ENCODE measurements around the gene CDK6.
"Not testable (repeated sequence)": the region's sequence is repeated elsewhere in the genome, so short reads cannot be mapped to it uniquely, and the experiment has no call there.

Gene CDK6

DNA sequence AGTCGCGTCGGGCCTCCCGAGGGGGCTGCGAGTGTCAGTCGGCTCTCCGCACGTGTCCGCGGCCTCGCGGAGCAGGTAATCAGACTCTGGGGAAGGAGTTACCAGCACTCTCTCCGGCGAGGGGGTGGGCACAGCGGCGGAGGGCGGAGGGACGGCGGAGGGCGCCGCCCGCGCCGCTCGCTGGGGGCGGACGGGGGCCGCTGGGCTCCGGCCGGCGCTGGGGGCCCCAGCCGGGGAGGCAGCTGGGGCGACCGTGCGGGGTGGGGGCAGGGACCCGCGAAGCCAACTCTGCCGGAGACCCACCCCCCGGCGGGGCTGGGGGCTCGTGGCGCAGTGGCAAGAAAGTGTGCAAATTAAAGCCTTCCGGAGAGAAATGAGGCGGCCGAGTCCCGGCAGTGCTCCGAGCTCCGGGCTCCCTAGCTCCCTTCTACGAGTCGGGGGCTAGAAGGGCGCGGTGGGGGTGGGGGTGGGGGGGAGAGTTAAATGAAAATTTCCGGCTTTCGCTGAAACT is at the start of gene CDK6:
CDK6 (minus strand) TSS at position 85 of the 511 bp plus-strand sequence. CDS start 3,250 bp downstream, outside the sequence.
- no peak for DNase-seq (ENCODE audit: low read depth)

DNA sequence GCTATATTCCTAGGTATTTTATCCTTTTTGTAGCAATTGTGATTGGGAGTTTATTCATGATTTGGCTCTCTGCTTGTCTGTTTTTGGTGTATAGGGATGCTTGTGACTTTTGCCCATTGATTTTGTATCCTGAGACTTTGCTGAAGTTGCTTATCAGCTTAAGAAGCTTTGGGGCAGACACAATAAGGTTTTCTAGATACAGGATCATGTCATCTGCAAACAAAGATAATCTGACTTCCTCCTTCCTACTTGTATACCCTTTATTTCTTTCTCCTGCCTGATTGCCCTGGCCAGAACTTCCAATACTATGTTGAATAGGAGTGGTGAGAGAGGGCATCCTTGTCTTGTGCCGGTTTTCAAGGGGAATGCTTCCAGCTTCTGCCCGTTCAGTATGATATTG is 49.7 kb upstream of the CDK6 start:
- DNase-seq (ENCODE audit: low read depth): not testable (repeated sequence)

DNA sequence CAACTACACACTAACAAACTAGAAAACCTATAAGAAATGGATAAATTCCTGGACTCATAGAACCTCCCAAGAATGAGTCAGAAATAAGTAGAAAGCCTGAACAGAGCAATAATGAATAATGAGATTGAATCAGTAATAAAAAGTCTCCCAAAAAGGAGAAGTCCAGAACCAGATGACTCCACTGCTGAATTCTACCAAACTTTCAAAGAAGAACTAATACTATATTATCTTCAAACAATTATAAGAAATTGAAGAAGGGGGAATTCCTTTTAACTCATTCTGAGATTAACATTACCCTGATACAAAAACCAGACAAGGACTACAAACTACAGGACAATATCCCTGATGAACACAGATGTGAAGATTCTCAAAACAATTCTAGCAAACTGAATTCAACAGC is 47.8 kb upstream of the CDK6 start:
- DNase-seq (ENCODE audit: low read depth): no peak

- no peak for DNase-seq (ENCODE audit: low read depth)
Measured at GRCh38 chr7:92882760-92883159, 46.4 kb upstream of the CDK6 start.

GRCh38 chr7:92881091-92881485 is 44.7 kb upstream of the CDK6 start:
- DNase-seq (ENCODE audit: low read depth): no peak

DNA sequence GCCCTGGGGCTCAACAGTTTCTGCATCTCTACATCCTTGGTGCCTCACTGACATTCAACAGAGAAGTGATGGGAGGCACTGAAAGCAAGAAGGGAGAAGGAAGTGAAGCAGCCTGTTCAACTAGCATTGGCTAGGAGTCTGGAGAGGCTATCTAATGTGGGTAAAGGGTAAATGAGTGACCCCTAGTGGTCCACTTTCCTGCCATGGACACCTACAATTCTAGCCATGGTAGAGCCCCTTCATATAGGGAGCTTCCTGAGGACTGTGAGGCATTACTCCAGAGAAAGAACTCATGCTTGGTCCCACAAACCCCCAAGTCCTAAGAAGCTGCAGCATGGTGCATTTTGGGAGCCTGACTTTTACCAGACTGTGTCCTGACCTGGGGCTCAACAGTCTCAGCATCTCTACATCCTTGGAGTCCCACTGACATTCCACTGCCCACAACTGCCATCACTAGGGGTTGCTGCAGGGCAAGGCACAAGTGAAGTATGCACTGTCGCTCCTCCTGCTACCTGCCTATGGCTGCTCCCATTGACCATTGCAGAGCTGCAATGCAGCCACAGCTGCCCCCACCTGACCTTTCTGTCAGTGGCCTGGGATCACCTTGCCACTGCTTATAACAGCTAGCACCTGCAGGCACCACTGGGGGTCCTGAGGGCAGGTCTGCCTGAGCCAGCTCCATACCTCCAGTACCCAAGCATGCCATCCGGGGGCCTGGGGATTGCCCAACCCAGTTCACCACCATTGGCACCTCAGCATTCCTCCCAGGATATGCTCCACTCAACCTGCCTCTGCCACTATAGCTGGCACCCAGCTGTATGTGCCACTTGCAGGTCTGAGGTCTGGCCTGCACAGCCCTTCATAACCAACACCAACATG is 44.1 kb upstream of the CDK6 start:
- no peak for DNase-seq (ENCODE audit: low read depth)

- no peak for DNase-seq (ENCODE audit: low read depth)
Measured at GRCh38 chr7:92877367-92877766, 41.0 kb upstream of the CDK6 start.

DNA sequence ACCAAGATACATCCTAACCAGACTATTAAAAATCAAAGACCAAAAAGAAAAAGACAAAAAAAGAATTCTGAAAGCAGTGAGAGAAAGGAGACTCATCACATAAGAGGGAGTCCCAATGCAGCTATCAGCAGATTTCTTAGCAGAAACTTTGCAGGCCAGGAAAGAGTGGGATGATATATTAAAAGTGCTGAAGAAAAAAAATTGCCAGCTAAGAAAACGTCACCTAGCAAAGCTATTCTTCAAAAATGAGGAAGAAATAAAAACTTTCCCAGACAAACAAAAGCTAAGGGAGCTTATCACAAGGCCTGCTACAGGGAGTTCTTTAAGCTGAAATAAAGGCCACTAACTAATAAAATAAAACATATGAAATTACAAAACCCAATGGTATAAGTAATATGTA is 40.5 kb upstream of the CDK6 start:
- DNase-seq (ENCODE audit: low read depth): no peak

DNA sequence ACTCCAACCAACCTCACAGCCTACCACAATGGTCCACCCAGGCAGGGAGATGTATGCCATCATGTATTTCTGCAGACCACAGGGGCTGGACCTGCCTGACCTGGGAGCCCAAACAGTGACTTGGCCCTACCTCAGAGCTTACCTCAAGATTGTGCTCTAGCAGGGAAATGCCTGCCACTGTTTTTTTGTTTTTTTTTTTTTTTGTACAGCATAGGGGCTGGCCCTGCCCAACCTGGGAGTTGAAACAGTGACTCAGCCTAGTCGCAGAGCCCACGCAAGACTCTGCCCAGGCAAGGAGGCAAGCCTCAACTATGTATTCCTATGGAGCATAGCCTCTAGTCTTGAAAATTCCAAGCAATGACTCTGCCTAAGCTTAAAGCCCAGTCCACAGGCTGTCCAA is 39.3 kb upstream of the CDK6 start:
- no peak for DNase-seq (ENCODE audit: low read depth)

DNA sequence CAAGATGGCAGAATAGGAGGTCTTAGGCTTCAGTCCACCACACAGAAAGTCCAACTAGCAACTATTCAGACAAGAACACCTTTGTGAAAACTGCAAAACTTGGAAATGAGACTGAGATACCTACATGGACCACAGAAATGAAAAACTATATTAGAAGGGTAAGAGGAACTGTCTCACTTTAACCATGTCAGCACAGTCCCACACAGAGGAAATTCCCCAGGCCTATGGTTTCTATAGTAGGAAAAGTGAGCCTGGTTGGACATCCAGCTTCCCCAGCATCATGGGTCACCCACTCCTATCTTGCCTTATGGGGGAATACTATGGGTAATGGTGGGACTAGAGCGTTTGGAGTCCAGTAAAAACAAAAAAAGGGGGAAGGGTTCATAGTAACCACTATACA is 38.8 kb upstream of the CDK6 start:
- DNase-seq (ENCODE audit: low read depth): no peak

DNA sequence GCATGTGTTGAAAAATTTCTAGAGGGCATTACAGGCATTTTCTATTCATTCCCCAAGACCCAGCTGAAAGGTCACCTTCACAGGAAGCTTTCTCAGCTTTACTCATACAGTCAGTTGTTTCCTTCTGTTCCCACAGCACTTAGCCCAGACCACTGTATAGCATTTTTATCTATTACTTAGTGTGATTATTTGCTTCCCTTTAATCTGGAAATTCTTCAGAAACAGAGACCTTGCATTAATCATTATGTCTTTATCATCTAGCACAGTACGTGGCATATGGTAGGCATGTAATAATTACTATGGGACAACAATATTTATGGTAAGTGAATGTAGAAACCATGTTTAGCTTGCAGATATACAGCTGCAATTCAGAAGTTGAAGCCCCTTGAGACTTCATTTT is 38.2 kb upstream of the CDK6 start:
- no peak for DNase-seq (ENCODE audit: low read depth)

DNA sequence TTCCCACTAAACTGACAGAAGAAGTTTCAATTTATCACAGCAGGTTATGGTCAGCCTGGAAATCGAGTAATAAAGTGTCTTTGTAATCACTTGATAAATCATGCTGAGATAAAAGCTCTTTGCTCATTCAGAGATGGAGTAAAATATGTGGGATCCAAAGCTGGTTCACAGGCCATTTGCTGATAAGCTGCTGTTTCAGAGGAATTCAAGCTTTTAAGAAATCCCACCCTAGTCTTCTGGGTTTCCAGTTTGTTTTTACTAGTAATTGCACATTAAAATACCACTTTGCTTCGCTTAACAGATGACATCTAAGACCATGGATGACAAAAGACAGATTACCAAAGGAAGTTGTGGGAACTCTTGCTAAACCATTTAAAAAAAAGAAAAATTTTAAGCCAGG is 37.4 kb upstream of the CDK6 start:
- no peak for DNase-seq (ENCODE audit: low read depth)

- DNase-seq (ENCODE audit: low read depth): no peak
Measured at GRCh38 chr7:92872701-92873100, 36.3 kb upstream of the CDK6 start.

GRCh38 chr7:92868683-92869293 is 32.4 kb upstream of the CDK6 start:
- DNase-seq (ENCODE audit: low read depth): no peak

- not testable (repeated sequence) for DNase-seq (ENCODE audit: low read depth)
Measured at GRCh38 chr7:92864169-92864568, 27.8 kb upstream of the CDK6 start.

- DNase-seq (ENCODE audit: low read depth): no peak
Measured at GRCh38 chr7:92856436-92856835, 20.1 kb upstream of the CDK6 start.

- no peak for DNase-seq (ENCODE audit: low read depth)
Measured at GRCh38 chr7:92854501-92855238, 18.3 kb upstream of the CDK6 start.

DNA sequence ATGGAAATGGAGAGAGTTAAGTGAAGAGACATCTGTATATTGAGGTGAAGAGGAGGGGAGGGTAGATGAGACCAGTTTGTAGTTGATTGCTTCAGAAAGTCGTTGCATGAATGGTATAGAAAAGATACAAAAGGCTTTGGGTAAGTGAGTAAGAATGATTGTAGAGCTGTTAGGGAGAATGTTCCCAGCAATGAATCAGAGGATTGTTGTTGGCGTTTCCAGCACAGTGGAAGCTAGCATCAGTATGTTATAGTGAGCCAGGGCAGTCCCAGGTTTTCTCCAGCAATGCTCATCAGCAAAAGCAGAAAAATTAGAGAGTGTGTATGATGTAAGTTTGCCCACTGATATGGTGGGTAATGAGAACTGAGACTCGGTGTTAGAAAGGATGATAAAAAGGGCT is 15.4 kb upstream of the CDK6 start:
- DNase-seq (ENCODE audit: low read depth): no peak

DNA sequence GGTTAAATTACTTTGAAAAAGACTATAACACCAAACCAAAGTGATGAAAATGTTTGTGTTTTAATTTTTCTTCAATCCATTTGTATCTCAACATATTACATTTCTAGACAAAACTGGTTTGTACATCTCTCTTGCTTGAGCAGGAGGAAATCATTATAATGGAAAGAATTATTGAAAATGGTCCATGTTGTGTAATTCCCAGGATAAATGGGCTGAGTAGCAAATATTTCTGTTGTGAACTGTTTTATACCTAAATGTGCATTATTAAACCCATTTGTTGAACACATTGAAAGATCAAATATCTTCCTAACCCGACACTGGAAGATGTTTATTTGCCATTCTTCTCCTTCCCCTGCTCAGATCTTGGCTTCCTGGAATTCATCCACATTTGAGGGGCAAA is 14.1 kb upstream of the CDK6 start:
- no peak for DNase-seq (ENCODE audit: low read depth)

- no peak for DNase-seq (ENCODE audit: low read depth)
Measured at GRCh38 chr7:92849322-92849721, 12.9 kb upstream of the CDK6 start.

DNA sequence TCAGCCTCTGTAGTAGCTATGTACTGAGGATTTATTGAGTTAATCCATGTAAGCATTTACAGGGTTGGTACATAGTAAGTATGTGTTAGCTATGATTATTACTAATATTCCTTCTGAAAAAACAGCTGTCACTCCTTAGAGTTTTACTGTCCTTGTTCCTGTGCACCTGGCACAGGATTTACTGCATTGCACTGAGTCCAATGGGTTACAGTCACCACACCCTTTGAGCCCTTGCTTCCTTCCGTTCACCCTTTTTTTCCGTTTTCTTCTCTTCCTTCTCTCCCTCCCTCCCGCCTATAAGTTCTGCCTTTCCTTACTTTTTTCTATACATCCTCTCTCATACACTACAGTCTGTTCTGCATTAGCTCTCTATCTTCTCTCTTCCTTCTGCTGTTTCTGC is 12.5 kb upstream of the CDK6 start:
- no peak for DNase-seq (ENCODE audit: low read depth)

DNA sequence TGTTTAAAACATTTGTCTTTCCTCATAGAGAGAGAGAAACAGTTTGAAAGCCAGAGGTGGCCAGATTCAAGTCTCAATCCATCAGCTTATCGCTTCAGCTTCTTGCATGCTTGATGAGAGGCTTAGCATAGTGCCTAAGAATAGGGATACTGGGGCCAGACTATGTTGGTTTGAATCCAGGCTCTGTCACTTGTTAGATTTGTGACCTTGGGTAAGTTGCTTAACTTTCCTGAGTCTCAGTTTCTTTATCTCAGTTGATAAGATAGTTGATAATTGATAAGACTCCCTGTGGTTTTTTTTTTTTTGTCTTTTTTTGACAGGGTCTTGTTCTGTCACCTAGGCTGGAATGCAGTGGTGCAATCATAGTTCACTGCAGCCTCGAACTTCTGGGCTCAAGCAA is 12.1 kb upstream of the CDK6 start:
- DNase-seq (ENCODE audit: low read depth): no peak

DNA sequence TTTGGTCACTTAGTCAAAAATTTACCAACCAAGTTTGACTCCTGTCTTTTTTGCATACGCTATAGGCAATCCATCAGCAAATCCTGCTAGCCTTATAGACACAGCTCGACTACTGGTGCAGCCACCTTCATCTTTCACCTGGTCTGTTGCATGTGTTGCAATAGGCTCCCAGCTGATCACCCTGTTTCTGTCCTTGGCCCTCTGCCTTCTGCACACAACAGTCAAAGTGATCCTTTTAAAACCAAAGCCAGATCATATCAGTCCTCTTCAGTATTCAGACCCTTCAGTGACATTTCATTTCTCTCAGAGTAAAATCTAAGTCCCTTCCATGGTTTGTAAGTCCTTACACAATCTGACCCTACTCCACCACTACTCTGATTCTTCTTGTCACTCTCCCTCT is 10.9 kb upstream of the CDK6 start:
- DNase-seq (ENCODE audit: low read depth): no peak

Data from stimulated activated CD8-positive, alpha-beta memory T cell treated with anti-CD3 and anti-CD28 coated beads, Interleukin-12 subunit alpha, Interleukin-12 subunit beta, amount 100 ng/mL, for 1 hour (primary cell).